G401 (cell line): ENCODE results near the gene FFAR3. TPM values are rescaled to one million over a fixed set of nuclear protein-coding genes. Genes with fewer than 3 reads are reported as not detected.

ENCODE experiments used
- DNase-seq: peaks from one replicate; pipeline ENCODE4 v3.0.0-alpha.2; 2015; ENCODE audit warnings: low spot score
- in situ Hi-C: cut with HindIII; loops from 2 replicates; pipeline ENCODE4 v1.10.0; 2016; ENCODE audit warnings: low sequenced_read_pairs, mixed read lengths
- total RNA-seq: library from RNA; depleted of rRNA; stranded (reverse); fragments of >200 nt; shearing (Covaris generic); gene quantifications from 2 replicates; pipeline ENCODE4 v1.2.3, GENCODE V29; 2014

FFAR3 gene
- total RNA-seq, 1 experiment from 2014 or later, result not detected

GRCh38 chr19:35328851-35329285 lies 29.4 kb upstream of the FFAR3 start, which contains the start of gene CD22:
Gene CD22 (plus strand): TSS chr19:35329187. CDS start chr19:35332041, 2,854 bp downstream.
- DNase-seq, result no peak
- in situ Hi-C loops, result no loop called here

- no peak for DNase-seq
- in situ Hi-C loops, result no loop called here
Measured at GRCh38 chr19:35329323-35329722, 28.9 kb upstream of the FFAR3 start.

GRCh38 chr19:35330475-35330874 lies 27.8 kb upstream of the FFAR3 start:
- no peak for DNase-seq
- in situ Hi-C loops, result no loop called here

DNA sequence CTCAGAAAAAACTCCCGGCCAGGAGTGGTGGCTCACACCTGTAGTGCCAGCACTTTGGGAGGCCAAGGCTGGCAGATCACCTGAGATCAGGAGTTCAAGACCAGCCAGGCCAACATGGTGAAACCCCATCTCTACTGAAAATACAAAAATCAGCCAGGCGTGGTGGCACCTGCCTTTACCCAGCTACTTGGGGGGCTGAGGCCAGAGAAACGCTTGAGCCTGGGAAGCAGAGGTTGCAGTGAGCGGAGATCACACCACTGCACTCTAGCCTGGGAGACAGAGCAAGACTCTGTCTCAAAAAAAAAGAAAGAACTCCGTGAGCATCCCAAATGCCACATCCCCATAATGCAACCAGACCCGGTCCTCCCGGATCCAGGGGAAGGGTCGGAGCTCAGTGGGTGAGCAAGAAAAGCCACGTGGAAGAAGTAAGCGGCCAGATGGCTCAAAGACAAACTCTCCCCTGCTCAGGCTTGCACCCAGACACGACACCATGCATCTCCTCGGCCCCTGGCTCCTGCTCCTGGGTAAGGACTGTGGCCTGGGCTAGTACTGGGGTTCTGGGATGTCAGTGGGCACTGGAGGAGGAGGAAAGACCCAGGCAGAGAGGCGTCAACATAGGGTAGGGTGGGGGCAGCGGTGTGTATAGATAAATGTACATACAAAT lies 26.6 kb upstream of the FFAR3 start:
- in situ Hi-C loops, result no loop called here
- DNase-seq, result no peak

DNA sequence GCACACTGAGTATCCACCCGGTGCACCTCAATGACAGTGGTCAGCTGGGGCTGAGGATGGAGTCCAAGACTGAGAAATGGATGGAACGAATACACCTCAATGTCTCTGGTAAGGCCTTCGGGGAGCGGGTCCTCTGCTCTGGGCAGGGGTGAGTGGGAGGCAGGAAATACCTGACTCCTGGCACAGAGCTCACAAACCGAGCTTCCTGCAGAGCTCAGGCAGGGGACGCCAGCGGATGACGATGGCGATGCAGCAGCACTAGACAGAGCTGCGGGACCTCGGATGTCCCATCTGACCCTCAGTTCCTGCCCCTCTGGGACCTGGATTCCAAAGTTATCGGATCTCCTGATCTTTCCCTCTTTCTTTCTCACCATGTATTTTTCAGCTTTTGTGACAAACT lies 25.4 kb upstream of the FFAR3 start:
- no peak for DNase-seq
- in situ Hi-C loops, result no loop called here

DNA sequence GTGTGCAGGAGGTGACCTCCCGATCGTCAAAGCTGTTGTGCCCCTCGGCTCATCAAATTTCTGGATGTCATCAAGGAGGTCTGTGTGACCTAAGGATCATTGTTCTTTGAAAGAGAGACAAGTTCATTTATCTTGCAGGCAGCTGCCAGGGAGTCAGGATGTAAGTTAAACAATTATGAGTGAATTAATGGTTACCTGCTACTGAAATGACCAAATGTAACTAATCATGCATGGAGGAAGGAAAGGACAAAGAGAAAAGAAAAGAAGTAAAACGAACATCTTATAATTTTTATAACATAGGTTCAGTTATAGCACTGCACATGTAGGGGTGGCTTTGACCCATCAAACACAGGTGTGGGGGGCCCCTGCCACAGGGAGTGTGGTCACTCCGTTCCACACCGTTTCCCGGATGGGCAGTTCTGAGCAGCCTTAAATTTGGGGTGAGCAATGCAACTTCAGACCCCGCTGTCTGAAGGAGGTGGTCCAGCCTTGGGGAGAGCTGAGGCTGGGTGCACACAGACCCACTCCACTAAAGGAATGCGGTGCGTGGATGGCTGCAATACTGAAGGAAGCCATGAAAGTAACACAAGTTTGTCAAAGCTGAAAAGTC lies 24.0 kb upstream of the FFAR3 start:
- in situ Hi-C loops, result no loop called here
- no peak for DNase-seq

DNA sequence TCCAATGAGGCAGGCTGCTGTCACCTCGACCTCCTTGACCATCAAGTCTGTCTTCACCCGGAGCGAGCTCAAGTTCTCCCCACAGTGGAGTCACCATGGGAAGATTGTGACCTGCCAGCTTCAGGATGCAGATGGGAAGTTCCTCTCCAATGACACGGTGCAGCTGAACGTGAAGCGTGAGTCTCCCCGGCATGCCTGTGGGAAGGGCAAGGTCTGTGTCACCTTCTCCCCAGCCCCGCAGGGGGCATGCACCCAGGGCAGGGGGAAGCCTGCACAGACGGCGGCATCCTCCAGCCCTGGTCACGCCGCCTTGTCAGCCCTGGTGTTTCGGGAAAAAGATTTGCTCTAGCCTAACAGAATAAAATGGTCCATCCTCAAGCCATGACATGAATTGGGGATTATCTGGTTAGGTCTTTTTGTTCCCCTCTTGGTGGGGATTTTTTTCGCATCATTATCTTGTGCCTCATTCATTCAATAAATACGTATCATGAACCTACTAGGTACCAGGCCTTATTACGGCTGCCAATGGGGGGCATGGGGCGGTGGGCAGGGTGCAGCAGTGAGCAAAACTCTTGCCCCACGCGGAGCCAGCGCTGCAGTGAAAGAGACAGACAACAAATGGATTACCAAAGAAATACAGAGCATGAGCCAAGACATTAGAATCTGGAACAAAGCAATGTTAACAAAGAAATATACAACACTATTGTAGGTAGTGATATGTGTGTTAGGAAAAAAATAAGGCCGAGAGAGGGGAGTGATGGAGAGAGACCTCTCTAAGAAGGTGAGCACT lies 21.9 kb upstream of the FFAR3 start:
- no peak for DNase-seq
- in situ Hi-C loops, result no loop called here

DNA sequence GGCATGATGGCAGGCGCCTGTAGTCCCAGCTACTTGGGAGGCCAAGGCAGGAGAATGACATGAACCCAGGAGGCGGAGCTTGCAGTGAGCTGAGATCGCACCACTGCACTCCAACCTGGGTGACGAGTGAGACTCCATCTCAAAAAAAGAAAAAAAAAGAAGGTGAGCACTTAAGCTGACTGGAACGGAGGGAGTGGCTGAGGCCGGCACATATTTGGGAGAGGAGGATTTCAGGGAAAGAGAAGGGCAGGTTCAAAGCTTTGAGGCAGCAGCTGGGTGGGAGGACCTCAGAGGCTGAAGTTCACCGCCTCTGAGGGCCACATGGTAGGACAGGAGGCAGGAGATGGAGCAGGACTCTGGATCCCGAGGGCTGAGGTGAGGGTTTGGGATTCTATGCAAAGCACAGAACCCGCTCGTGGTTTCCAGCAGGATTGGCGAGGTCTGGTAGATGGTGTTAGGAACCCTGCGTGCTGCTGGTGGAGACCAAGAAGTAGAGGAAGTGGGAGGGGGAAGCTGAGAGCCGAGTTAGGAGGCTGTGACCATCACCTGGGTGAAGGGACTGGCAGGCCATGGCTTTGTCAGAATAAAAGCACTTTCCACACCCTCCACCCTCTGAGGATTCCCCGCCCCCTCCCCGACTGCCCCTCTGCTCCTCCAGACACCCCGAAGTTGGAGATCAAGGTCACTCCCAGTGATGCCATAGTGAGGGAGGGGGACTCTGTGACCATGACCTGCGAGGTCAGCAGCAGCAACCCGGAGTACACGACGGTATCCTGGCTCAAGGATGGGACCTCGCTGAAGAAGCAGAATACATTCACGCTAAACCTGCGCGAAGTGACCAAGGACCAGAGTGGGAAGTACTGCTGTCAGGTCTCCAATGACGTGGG lies 20.9 kb upstream of the FFAR3 start:
- no peak for DNase-seq
- in situ Hi-C loops, result no loop called here

DNA sequence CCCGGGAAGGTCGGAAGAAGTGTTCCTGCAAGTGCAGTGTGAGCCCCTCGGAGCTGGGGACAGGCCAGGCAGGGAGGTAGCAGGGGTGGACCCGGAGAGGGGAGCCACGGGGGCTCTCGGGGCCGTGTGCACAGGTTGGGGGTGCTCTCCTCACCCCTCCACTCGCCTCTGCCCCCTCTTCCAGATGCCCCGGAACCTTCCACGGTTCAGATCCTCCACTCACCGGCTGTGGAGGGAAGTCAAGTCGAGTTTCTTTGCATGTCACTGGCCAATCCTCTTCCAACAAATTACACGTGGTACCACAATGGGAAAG lies 20.3 kb upstream of the FFAR3 start:
- in situ Hi-C loops, result no loop called here

GRCh38 chr19:35340431-35340830 lies 17.8 kb upstream of the FFAR3 start:
- DNase-seq, result no peak
- in situ Hi-C loops, result no loop called here

More for the DNA sequence above, 20.3 kb upstream of the FFAR3 start:
- DNase-seq, result no peak

DNA sequence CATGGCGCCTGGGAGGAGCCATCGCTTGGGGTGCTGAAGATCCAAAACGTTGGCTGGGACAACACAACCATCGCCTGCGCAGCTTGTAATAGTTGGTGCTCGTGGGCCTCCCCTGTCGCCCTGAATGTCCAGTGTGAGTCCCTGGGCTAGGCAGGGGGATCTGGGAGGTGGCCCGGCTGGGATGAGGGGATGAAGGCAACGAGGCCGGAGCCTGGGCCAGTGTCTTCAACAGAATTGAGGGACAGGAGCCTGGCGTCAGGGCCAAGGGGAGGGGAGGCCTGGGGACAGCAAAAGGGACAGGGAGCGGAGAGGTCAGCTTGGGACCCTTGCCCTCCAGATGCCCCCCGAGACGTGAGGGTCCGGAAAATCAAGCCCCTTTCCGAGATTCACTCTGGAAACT lies 17.3 kb upstream of the FFAR3 start:
- no peak for DNase-seq
- in situ Hi-C loops, result no loop called here

DNA sequence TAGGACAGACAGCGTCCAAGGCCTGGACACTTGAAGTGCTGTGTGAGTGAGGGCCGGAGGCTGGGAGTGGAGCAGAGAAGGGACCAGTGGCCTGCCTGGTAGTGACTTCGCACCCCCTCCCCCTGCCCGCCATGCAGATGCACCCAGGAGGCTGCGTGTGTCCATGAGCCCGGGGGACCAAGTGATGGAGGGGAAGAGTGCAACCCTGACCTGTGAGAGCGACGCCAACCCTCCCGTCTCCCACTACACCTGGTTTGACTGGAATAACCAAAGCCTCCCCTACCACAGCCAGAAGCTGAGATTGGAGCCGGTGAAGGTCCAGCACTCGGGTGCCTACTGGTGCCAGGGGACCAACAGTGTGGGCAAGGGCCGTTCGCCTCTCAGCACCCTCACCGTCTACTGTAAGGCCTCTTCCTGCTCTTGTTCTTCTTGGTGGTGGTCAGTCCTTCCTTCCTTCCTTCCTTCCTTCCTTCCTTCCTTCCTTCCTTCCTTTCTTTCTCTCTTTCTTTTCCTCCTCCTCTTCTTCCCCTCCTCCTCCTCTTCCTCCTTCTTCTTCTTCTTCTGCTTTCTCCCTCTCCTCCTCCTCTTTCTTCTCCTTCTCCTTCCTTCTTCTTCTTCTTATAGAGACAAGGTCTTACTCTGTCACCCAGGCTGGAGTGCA lies 16.6 kb upstream of the FFAR3 start:
- no peak for DNase-seq
- in situ Hi-C loops, result no loop called here

DNA sequence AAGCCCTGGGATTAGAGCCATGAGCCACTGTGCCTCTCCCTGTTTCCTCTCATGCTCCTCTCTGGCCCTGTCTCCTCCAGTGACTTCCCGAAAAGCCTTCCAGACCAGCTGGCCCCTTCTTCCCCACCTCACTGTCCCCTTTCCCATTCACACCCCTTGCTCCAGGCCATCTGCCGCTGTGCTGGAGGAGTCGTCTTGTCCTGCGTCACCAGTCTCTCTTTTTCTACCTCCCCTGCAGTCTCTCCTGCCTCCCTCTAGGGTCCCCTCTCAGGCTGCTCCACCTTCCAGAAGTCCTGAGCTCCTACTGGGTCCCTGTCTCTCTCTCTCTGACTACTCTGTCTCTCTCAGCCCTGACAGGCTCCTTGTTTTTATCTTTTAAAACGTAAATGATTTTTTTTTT lies 15.8 kb upstream of the FFAR3 start:
- DNase-seq, result no peak
- in situ Hi-C loops, result no loop called here

DNA sequence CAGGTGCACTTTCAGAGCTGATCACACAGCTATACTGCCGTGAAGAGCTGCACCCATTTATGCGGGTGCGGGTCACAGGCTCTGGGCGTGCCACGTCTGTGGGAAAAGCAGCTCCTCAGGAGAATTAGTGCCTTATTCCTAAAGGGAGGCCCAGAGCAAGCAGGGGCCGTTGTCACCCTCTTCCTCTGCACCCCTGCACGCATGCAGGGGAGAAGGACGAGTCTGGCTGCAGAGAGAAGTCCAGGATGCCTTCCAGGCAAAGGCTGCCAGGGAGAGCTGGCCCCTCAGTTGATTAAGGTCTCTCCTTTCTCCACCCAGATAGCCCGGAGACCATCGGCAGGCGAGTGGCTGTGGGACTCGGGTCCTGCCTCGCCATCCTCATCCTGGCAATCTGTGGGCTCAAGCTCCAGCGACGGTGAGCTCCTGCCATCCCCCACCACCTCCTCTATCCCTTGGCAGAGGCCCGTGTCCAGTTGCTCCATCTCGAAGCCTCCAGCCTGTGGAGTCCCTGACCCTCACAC lies 13.7 kb upstream of the FFAR3 start:
- no peak for DNase-seq
- in situ Hi-C loops, result no loop called here

GRCh38 chr19:35345671-35346111 lies 12.6 kb upstream of the FFAR3 start:
- in situ Hi-C loops, result no loop called here
- DNase-seq, result no peak

- no peak for DNase-seq
- in situ Hi-C loops, result no loop called here
Measured at GRCh38 chr19:35346193-35347052, 11.8 kb upstream of the FFAR3 start.

DNA sequence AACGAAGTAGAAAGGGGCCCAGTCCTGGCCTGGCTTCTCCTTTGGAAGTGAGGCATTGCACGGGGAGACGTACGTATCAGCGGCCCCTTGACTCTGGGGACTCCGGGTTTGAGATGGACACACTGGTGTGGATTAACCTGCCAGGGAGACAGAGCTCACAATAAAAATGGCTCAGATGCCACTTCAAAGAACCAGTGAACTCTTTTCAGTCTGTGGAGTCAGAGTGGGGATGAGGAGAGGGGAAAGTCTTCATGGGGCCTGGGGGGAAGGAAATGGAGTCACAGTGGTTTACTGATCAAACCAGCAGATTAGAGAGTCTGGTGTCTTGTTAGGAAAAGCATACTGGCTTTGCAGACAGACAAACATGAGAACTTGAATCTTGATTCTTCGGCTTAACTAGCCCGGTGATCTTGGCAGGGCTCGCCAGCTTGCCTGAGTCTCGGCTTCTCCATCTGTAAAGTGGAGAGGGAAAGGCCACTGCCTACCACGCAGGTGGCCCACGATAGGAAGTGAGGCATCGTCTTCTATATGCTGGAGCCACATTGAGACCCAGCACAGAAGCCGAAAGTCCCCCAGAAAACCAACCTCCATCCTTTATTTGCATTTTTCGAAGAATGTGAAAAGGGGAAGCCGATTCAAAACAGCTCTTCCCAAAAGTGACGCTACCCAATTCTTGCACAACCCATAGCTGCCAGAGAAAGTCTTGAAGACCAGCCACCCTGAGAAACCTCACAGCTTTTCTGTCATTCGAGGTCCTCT lies 10.9 kb upstream of the FFAR3 start, which contains the start of gene FFAR1:
Gene FFAR1, plus strand, starts transcription at position 732 of the 759 bp plus-strand sequence. CDS start 3,650 bp downstream, outside the sequence.
- DNase-seq, result no peak
- in situ Hi-C loops, result no loop called here
